AG10803 (cell line): ENCODE results near the gene SCGN.

Experiments
- DNase-seq: peaks from one replicate; pipeline ENCODE4 v3.0.0; 2010; ENCODE audit warnings: low read depth
- H3K4me3 ChIP-seq: 2 replicates; pipeline ENCODE4 v1.5.1; 2011; ENCODE audit warnings: mild to moderate bottlenecking, low read length, control low read depth
- CTCF ChIP-seq: conservative IDR thresholded peaks from 2 replicates; pipeline ENCODE4 v1.5.1; 2011; ENCODE audit warnings: mild to moderate bottlenecking, low read length, control low read depth, inconsistent platforms

SCGN gene

GRCh38 chr6:25627001-25627400 lies 25.0 kb upstream of the SCGN start:
- DNase-seq: no peak
- H3K4me3 ChIP-seq: no peak overlapping the region
- TF ChIP-seq CTCF: no peak

GRCh38 chr6:25628471-25629197 lies 23.4 kb upstream of the SCGN start:
- no peak overlapping the region for H3K4me3 ChIP-seq
- DNase-seq: no peak
- TF ChIP-seq CTCF: no peak

- H3K4me3 ChIP-seq: no peak overlapping the region
- no peak for DNase-seq
- no peak for TF ChIP-seq CTCF
Measured at GRCh38 chr6:25629198-25629576, 22.8 kb upstream of the SCGN start.

- no peak overlapping the region for H3K4me3 ChIP-seq
- no peak for DNase-seq
- no peak for TF ChIP-seq CTCF
Measured at GRCh38 chr6:25630508-25631278, 21.3 kb upstream of the SCGN start.

- no peak for DNase-seq
- H3K4me3 ChIP-seq: no peak overlapping the region
- no peak for TF ChIP-seq CTCF
Measured at GRCh38 chr6:25635886-25636317, 16.1 kb upstream of the SCGN start.

- no peak for TF ChIP-seq CTCF
- no peak overlapping the region for H3K4me3 ChIP-seq
- no peak for DNase-seq
Measured at GRCh38 chr6:25637211-25637610, 14.8 kb upstream of the SCGN start.

- DNase-seq: no peak
- no peak overlapping the region for H3K4me3 ChIP-seq
- TF ChIP-seq CTCF: no peak
Measured at GRCh38 chr6:25637960-25638434, 14.0 kb upstream of the SCGN start.
